SK-N-MC (cell line): Measurements from ENCODE around the gene PROK2.

Experiments
- EZH2 ChIP-seq: fragments of 200-600 bp; sonication (generic); IDR thresholded peaks from one replicate; pipeline ENCODE4 v1.6.1; 2017; ENCODE audit warnings: antibody characterized with exemption
- POLR2AphosphoS5 ChIP-seq: IDR thresholded peaks from 2 replicates; pipeline ENCODE4 v1.6.1; 2012; ENCODE audit warnings: mild to moderate bottlenecking, low read depth, low read length, borderline replicate concordance

DNA sequence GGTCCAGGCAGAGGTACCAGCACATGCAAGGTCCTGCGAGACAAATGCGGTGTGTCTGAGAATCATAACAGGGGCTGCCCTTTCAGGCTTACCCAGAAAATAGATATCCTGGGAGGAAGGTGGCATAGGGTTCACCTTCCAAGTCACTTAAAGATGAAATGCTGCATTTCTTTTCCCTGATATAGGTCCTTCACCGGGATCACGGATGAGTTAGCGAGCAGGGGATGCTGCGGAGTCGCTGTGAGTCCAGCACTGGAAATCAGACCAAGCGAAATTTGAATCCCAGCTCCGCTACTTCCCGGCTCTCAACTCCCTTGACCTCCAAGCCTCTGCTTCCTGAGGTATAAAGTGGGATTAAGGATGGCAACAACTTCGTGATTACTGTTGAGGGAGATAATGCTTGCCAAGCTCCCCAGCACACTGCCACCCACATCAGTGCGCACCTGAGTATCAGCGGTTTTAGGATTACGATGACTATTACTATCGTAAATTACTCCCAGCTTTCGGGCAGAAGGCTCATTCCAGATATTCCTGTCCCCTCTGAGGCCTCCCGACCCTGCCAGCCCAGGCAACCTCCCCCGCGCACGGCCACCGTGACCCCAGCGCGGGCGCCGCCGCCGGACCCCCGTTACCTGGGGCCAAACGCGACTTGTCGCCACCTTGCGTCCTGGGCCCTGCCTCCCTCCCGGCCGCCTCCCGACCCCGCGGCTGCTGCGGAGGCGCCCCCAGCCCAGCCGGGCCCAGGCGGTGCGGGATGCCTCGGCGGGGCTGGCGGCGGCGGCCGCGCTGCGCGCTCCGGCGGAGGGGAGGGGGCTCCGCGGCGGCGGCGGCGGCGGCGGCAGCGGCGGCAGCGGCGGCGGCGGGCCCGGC is 31.9 kb downstream of the PROK2 start:
- TF ChIP-seq POLR2AphosphoS5, result no peak
- TF ChIP-seq EZH2, result no peak
